Spleen (tissue), 11 donors: Measurements from ENCODE around the gene MPO. TPM values are rescaled to one million over a fixed set of nuclear protein-coding genes. Genes with fewer than 3 reads are reported as not detected.

Experiments
- DNase-seq: peaks from one replicate; pipeline ENCODE4 v3.0.0-alpha.2; 2020
- H3K27ac ChIP-seq, 8 donors: fragments of 200-600 bp; sonication (generic) in 7 of 8; 1 replicate in 4 of 8; 2 replicates in 4 of 8; pipeline versions ENCODE4 v1.5.0 to v1.8.0; 2016 to 2021; ENCODE audit warnings: inconsistent platforms in 4 of 8, mild to moderate bottlenecking in 4 of 8, moderate library complexity in 1 of 8
- H3K27me3 ChIP-seq, 7 donors: fragments of 200-600 bp; sonication (generic) in 6 of 7; replicated peaks in 1 of 7; 1 replicate in 4 of 7; 2 replicates in 3 of 7; pipeline versions ENCODE4 v1.5.0 to v1.8.0; 2016 to 2021; ENCODE audit warnings: inconsistent platforms in 3 of 7, mild to moderate bottlenecking in 1 of 7
- H3K36me3 ChIP-seq, 6 donors: fragments of 200-600 bp; sonication (generic) in 5 of 6; 1 replicate in 4 of 6; 2 replicates in 2 of 6; pipeline versions ENCODE4 v1.5.0 to v1.8.0; 2016 to 2021; ENCODE audit warnings: inconsistent platforms in 2 of 6
- H3K4me1 ChIP-seq, 6 donors: fragments of 200-600 bp; sonication (generic) in 5 of 6; 1 replicate in 3 of 6; 2 replicates in 3 of 6; pipeline versions ENCODE4 v1.5.0 to v1.8.0; 2016 to 2021; ENCODE audit warnings: inconsistent platforms in 3 of 6
- H3K4me3 ChIP-seq, 8 donors: fragments of 200-600 bp; sonication (generic) in 7 of 8; 1 replicate in 4 of 8; 2 replicates in 4 of 8; pipeline versions ENCODE4 v1.5.0 to v1.8.0; 2016 to 2021; ENCODE audit warnings: inconsistent platforms in 4 of 8, mild to moderate bottlenecking in 4 of 8, moderate library complexity in 2 of 8
- H3K9me3 ChIP-seq, 8 donors: fragments of 200-600 bp; sonication (generic) in 7 of 8; 1 replicate in 4 of 8; 2 replicates in 4 of 8; pipeline versions ENCODE4 v1.5.0 to v1.8.0; 2016 to 2021; ENCODE audit warnings: inconsistent platforms in 4 of 8
- CTCF ChIP-seq, 11 experiments: fragments of 200-600 bp in 7 of 11; fragments of 450-650 bp in 4 of 11; sonication (generic) in 4 of 11; IDR thresholded peaks in 8 of 11; conservative IDR thresholded peaks in 3 of 11; 1 replicate in 7 of 11; 2 replicates in 4 of 11; pipeline versions ENCODE4 v1.4.0 to v1.8.0; 2016 to 2021; ENCODE audit warnings: antibody characterized with exemption in 11 of 11, inconsistent platforms in 4 of 11, mild to moderate bottlenecking in 1 of 11
- POLR2A ChIP-seq, 3 donors: fragments of 450-650 bp; IDR thresholded peaks; one replicate each; pipeline ENCODE4 v1.5.1; 2017; ENCODE audit warnings: antibody characterized with exemption in 3 of 3, mild to moderate bottlenecking in 1 of 3
- POLR2AphosphoS5 ChIP-seq, 3 donors: sonication (generic); formaldehyde crosslinking; IDR thresholded peaks; one replicate each; pipeline ENCODE4 v1.5.1; 2017; ENCODE audit warnings: antibody characterized with exemption in 3 of 3
- WGBS, 5 donors: extraction: QIAGEN DNeasy Blood & Tissue Kit in 3 of 5; methylation state at CpG; one replicate each; pipeline versions ENCODE4 v1.1.5 to v1.1.7; 2013 to 2018; 5-methylcytosine and 5-hydroxymethylcytosine counted together
- intact Hi-C: fragments of 100-400 bp; cut with DNase I; formaldehyde crosslinking; loops from one replicate; pipeline ENCODE4 v1.15.0; 2023; ENCODE audit warnings: low total_unique reads
- polyA plus RNA-seq, 3 donors: library from polyadenylated mRNA; stranded (reverse); fragments of 200-250 nt; gene quantifications; one replicate each; pipeline ENCODE4 v1.2.1, GENCODE V29; 2013
- total RNA-seq, 7 donors: library from RNA; depleted of rRNA in 3 of 7; stranded (reverse); fragments of >200 nt in 3 of 7; fragmentation: NEBNext Ultra II Directional in 4 of 7; extraction: Animal tissue kit (Norgen Biotek cat#: 25700) in 4 of 7; gene quantifications; one replicate each; pipeline versions ENCODE4 v1.1.0 to v1.2.1, GENCODE V29; 2016 to 2021
- donor health status: healthy with polysubstance abuse.
- donor health status: DM: no; HTN: no; CAD: no; lungs with moderate emphysema.
- donor health status: DM: no; HTN: no; CAD: no.
- donor health status: Bipolar disorder and iron deficiency.
- donor health status: healthy.
- donor health status: DM: no; HTN: no; CAD: no.
- donor health status: DM: yes; HTN: yes; CAD: no.

Gene MPO
- total and polyA plus RNA-seq, 10 donors, result 0.52 to 75.7 (median 12.0) TPM

- peaks cover 0 to 63% (median 8%) of the 10 kb centered on the region in 7 donors for H3K27me3 ChIP-seq
- no peaks in the 10 kb centered on the region for H3K9me3 ChIP-seq
Measured at GRCh38 chr17:58239987-58240386, 40.7 kb downstream of the MPO start.

GRCh38 chr17:58238147-58238634 is 42.5 kb downstream of the MPO start, which contains the start of gene LPO:
LPO (plus strand) TSS chr17:58238584; CDS start chr17:58242980, 4,396 bp downstream.
- TF ChIP-seq POLR2A (IDR thresholded peaks at IDR 0.05), result no peak
- TF ChIP-seq CTCF (IDR thresholded peaks at IDR 0.05 in 8 of 11, conservative IDR thresholded peaks at IDR 0.05 in 3 of 11), result no peak
- no peak for TF ChIP-seq POLR2AphosphoS5 (IDR thresholded peaks at IDR 0.05)
- 60 to 78% (median 66%) methylated on average over 5 of the region's 5 CpGs for WGBS, 5 donors
- Histone ChIP-seq H3K4me3 (no peak within 1 kb of the TSS), H3K4me1 (peaks cover 0 to 10% (median 6%) of the 10 kb centered on the region in 6 donors), H3K9me3 (no peaks in the 10 kb centered on the region), H3K27me3 (peaks cover 0 to 61% (median 8%) of the 10 kb centered on the region in 7 donors), H3K36me3 (no peaks in the 10 kb centered on the region), H3K27ac (no peak within 1 kb of the TSS)
- intact Hi-C loops, result no loop called here
- no peak for DNase-seq

More at GRCh38 chr17:58239987-58240386, 40.7 kb downstream of the MPO start:
- no peak overlapping the region for H3K27ac ChIP-seq
- H3K36me3 ChIP-seq, result no peaks in the 10 kb centered on the region
- H3K4me3 ChIP-seq, result no peak overlapping the region
- DNase-seq, result no peak
- intact Hi-C loops, result no loop called here
- H3K4me1 ChIP-seq, result no peaks in the 10 kb centered on the region
- 49 to 79% (median 58%) methylated on average over 1 of the region's 1 CpG for WGBS, 5 donors
- TF ChIP-seq POLR2AphosphoS5 (IDR thresholded peaks at IDR 0.05), result no peak
- no peak for TF ChIP-seq POLR2A (IDR thresholded peaks at IDR 0.05)
- no peak for TF ChIP-seq CTCF (IDR thresholded peaks at IDR 0.05 in 8 of 11, conservative IDR thresholded peaks at IDR 0.05 in 3 of 11)

- H3K9me3 ChIP-seq, result no peaks in the 10 kb centered on the region
- H3K4me3 ChIP-seq, result no peak overlapping the region
- no peaks in the 10 kb centered on the region for H3K36me3 ChIP-seq
- H3K4me1 ChIP-seq, result peaks cover 0 to 28% (median 19%) of the 10 kb centered on the region in 6 donors
- DNase-seq, result no peak
- 87 to 95% (median 88%) methylated on average over 2 of the region's 2 CpGs for WGBS, 5 donors
- intact Hi-C loops, result no loop called here
- H3K27ac ChIP-seq, result no peak overlapping the region
- peaks cover 0 to 43% (median 0%) of the 10 kb centered on the region in 7 donors for H3K27me3 ChIP-seq
- TF ChIP-seq POLR2AphosphoS5 (IDR thresholded peaks at IDR 0.05) (no peak), CTCF (IDR thresholded peaks at IDR 0.05 in 8 of 11, conservative IDR thresholded peaks at IDR 0.05 in 3 of 11) (no peak), POLR2A (IDR thresholded peaks at IDR 0.05) (no peak)
Measured at GRCh38 chr17:58236394-58236793, 44.3 kb downstream of the MPO start.

GRCh38 chr17:58235821-58236220 is 44.9 kb downstream of the MPO start:
- intact Hi-C loops, result no loop called here
- Histone ChIP-seq H3K4me3 (no peak overlapping the region), H3K9me3 (no peaks in the 10 kb centered on the region), H3K4me1 (peaks cover 0 to 33% (median 19%) of the 10 kb centered on the region in 6 donors), H3K27ac (no peak overlapping the region), H3K27me3 (peaks cover 0 to 38% (median 0%) of the 10 kb centered on the region in 7 donors), H3K36me3 (no peaks in the 10 kb centered on the region)
- no peak for TF ChIP-seq POLR2AphosphoS5 (IDR thresholded peaks at IDR 0.05)
- no peak for TF ChIP-seq CTCF (IDR thresholded peaks at IDR 0.05 in 8 of 11, conservative IDR thresholded peaks at IDR 0.05 in 3 of 11)
- DNase-seq, result no peak
- 55 to 76% (median 70%) methylated on average over 1 of the region's 1 CpG for WGBS, 5 donors
